CD4-positive, alpha-beta T cell treated with Interleukin-4 for 4 hours (primary cell): ENCODE data around the gene SRSF1.
A peak's percentile ranks its signal among the peaks of the same experiment; 100 is the strongest.
"Not testable (repeated sequence)": the region's sequence is repeated elsewhere in the genome, so short reads cannot be mapped to it uniquely, and the experiment has no call there.

Source experiments
- DNase-seq: peaks from one replicate; pipeline ENCODE4 v3.0.0-alpha.2; 2020

SRSF1 gene

DNA sequence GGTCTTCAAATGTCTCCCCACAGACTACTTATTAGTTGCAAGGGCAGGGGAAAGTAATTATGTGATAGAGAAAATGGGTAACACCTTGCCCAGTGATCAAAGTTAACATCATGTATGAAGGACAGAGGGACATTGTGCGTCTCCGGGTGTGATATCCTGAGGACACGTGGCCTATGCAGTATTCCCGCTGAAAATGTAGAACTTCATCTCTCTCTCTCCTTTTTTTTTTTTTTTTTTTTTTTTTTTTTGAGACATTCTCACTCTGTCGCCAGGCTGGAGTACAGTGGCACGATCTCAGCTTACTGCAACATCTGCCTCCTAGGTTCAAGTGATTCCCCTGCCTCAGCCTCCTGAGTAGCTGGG lies 43.9 kb downstream of the SRSF1 start:
- DNase-seq, result no peak

DNA sequence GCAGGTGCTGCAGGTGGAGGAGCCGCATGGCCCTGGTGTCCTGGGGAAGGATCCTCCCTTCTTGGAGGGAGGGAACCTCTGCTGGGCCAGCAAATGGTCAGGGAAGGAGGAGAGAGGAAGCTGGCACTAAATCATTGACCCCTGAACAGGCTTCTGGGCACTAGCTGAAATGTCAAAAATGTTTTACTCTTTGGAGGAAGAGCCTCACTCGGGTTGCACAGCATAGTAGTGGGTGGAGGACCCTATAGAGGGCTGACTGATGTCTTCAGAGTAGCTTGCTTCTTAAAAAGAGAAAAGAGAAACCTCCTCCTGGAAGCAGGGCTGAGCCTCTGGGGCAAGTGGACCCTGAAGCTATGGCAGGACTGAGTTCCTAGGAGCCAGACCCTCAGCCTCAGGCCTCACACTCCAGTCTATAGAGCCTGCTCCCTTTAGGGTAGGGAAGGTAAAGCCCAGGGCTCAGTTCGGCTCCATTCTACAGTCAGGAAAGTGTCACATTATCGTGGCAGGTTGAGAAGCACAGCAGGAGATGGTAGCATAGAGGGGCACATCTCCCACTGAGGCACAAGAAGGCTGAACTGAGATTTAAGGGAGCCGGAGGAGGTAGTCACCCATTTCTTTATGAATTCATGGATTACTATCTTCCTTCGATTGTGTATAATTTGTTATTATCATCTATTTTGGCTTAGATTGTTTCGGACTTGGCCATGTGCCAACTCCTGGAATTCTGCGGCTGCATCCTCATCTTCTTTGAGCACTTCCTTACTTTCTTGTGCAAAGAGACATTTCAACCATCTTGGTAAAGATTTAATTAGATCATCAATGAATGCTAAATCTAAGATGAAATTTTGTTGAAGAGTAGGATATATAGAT lies 44.5 kb downstream of the SRSF1 start:
- DNase-seq, result no peak

DNA sequence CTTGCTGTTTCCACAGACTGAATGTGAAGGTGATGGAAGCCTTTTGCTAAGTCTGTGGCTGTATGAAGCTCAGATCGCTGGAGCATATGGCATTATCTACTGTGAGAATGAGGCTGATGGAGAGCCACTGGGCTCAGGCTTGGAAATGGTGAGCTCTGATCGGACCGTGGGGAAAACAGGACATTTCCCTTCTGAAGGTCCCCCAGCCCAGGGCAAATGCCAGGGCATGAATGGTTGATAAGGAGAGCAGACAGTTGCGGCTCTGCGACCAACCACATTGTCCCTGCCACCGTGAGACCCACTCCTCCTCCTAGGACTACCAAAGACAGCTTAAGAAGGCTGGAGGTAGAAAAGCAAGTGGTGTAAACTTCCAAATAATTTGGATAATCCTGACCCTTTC lies 47.1 kb downstream of the SRSF1 start:
- DNase-seq, result no peak

DNA sequence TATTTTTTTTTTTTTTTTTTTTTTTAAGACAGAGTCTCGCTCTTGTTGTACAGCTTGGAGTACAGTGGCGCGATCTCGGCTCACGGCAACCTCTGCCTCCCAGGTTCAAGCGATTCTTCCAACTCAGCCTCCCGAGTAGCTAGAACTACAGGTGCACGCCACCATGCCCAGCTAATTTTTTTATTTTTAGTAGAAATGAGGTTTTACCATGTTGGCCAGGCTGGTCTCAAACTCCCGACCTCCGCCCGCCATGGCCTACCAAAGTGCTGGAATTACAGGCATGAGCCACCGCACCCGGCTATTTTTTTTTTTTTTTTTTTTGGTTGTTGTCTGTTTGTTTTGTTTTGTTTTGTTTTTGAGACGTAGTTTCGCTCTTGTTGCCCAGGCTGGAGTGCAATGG lies 48.7 kb downstream of the SRSF1 start:
- not testable (repeated sequence) for DNase-seq

DNA sequence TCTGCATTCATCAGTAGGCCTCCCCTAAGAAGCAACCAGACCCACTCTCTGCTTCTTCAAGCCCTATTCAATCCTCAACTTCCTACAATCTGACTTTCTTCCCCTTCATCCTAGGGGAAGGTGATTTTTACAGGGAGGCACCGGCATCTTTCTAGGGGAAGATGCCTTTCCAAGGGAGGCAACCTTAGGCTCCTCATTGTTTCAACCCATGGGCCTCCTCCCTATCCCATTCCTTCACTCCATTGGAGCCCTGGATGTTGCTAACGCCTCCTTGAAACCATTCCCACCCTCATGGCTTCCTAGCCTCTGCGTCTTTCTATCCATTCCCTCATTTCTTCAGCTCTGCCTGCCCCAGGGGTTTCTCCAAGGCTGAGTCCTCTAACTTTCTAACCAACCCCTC lies 49.2 kb downstream of the SRSF1 start:
- DNase-seq, result no peak

DNA sequence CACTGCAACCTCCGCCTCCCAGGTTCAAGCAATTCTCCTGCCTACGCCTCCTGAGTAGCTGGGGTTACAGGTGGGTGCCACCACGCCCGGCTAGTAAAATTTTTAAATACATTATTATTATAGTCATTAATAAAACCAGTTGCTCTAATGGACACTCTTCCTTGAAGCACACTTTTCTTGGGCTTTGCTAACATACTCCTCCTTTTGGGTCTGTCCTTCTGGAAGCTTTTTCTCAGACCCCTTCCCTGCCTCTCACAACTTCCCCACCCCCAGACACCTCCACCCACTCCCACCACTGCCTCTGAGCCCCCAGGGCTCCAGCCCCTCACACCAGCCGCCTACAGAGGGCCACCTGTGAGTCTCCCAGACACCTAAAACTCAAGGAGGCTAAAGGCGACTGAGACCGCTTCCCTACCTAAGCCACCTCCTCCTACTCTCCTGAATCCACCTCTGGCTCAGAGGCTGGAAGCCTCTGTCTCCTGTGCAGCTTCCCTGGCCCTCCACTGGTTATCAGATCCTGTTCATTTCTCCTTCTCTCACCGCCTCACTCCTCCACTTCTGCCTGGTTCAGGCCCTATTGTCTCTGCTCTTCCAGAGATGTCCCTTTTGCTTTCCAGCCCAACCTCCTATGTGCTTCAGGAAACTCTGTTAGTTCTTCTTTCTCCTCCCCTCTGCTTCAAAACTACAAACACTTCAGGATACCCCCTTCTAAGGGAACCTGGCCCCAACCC lies 49.8 kb downstream of the SRSF1 start:
- no peak for DNase-seq

DNA sequence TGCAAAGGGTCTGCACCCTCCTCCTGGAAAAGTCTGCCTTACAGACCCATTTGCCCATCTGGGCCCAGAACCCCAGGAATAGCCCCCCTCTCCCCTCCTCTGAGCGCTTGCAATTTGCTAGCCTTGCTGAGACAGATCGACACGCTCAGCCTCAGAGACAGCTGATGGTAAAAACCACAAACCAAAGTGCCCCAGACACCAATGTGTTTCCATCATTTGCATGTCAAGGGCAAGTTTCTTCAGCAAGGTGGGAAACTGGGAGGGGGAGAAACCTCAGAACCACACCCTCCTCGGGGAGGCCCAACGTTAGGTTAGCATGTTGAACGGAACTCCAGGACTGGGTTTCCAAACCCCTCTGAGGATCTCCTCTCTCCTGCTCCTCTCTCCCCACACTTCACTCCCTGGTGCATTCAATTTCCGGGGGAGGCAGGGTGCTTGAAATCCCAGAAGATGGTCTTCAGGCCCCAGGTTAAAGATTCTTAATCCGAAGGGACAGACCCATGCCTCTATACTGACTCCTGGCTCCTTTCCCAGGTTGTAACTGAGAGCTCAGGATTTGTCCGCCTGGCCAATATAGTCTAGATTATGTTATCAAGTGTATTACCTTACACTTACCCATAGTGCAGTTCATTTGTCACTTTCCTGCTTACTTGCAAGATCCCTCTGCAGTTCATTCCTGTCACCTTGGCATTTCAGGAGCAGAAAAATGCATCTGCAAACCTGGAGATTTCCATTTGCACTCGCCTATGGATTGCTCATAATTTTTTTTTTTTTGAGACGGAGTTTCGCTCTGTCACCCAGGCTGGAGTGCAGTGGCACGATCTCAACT lies 50.5 kb downstream of the SRSF1 start:
- DNase-seq, result peak; percentile 48

DNA sequence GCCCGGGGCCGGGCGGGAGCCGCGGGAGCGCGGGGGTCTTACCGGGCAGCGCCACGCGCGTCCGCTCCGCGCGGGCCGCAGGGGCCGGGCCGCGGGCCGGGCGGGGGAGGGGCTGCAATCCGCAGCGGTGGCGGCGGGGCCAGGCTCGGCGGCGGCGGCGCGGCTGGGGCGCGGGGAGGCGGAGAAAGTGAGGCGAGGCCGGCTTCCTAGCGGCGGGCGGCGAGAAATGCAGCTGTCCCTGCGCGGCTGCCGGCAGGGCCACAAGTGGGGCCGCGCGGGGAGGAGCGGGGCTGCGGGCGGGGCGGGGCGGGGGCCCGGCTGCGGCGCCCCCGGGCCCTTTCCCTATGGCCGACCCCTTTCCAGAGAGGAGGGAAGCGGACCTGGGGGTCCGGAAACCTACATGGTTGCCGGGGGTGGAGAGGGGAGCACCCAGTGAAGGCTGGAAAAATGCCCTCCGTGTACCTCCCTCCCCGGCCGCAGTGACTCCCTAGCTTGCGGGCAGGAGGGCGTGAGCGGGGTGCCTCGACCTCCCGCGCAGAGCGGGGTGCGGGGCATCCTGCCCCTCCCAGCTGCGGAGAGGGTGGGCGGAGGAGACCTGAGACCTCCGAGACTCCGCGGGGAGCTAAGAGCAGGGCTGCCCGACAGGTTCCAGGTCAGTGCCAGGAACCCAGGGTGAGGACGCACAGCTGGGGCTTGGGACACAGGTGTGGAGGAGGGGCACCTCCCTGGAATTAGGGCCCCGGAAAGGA lies 51.7 kb downstream of the SRSF1 start, which contains the start of gene CUEDC1:
TSS of gene CUEDC1 (minus strand) at position 230 of the 749 bp plus-strand sequence. CDS start 69,848 bp downstream, outside the sequence.
- DNase-seq, result peak; percentile 43

DNA sequence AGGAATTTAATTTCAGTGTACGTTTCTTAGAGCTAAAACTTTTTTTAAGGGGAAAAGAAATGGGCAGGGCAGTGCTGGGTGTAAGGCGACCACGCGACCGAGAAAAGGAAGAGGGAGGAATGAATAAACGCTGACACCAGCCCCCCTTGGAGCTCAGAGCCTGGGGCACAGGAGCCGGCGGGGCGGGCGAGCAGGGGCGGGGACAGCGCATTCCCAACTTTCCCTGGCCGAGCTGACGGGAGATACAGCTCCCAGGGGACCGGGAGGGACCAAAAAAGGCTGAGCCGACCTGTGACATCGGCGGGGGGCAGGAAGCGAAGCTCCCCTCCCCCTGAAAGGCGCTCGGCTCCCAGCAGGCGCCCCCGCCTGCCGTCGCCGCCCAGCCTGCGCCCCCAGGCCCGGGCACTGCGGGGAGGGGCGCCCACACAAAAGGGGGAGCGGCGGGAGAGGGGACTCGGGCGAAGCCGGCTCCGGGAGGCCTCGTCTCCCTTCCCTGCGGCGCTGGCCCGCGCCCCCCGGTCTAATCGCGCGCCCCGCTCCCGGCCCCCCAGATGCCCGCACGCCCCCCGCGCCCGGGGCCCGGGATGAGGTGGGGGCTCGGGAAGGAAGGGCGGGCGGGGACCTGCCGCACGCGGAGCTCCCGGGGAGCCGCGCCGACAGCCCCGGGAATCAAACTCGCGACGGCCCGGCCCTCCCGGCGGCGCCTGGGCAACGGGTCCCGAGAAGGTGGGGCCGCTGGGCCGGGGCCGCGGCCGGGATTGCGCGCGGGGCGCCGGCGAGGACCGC lies 52.5 kb downstream of the SRSF1 start:
- no peak for DNase-seq

DNA sequence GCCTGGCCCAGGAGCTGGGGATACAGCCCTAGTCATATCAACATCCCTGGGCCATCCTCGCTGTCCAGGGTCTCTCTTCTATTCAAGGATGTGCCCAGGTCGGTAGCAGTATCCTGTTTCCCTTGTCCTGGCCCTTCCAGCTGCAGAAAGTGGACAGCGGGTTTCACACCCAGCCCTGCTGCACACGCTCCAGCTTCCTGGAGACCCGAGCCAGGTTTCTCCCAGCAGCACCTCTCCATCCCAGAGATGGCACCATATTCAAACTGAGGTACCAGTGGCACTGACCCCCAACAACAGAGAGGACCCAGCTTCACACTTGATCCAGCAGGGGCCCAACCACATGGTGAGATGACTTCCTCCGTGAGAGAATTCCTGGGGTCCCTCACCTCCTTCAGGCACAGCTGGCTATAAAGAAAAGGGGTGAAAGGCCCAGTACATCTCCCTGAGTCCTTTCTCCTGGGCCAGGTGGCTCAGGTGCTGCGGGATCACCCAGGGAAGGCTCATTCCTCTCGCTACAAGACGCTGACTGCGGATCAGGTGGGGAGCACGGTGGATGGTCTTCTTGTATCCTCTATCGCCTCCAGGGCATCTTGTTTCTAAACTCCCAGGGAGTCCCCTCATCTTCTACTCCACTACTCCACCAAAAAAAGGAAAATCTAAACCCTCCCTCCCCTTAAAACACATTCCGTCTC lies 53.2 kb downstream of the SRSF1 start:
- no peak for DNase-seq
